HG02970 (cell line): ENCODE data around the gene TP73.

Experiments
- ATAC-seq: cut with Tn5 transposase; IDR thresholded peaks from one replicate; pipeline ENCODE4 v1.9.1; 2021; ENCODE audit warnings: mild to moderate bottlenecking, moderate library complexity, moderate number of reproducible peaks; ENCODE audit not compliant: unreplicated experiment, low FRiP score

TP73 gene

GRCh38 chr1:3703786-3704371 is 51.6 kb downstream of the TP73 start:
- no peak for ATAC-seq

DNA sequence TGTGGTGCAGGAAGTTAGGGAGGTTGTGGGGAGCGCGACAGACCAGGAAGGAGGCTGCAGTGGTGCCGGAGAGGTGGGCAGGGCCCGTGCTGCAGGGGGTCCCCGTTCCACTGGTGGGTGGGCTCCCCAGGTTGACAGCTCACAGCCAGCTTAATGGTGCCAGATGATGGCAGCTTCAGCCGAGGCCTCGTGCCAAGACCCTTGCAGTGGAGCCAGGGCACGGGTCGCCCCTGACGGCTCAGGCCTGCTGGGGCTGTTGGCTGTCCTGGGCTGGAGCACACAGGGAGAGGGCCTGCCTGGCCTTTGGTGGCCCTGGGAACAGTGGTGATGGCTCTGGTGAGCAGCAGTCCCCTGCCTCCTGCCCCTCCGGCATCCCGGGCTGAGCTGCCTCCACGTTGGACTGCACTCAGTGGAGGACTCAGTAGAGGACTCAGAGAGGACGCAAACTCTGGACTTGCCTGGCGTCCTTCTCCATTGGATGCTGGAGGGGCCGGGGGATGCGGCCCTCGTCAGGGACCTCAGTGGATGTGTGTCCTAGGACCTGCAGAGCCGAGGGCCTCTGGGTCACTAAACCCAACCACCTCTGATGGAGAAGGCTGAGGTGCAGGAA is 53.1 kb downstream of the TP73 start:
- no peak for ATAC-seq

DNA sequence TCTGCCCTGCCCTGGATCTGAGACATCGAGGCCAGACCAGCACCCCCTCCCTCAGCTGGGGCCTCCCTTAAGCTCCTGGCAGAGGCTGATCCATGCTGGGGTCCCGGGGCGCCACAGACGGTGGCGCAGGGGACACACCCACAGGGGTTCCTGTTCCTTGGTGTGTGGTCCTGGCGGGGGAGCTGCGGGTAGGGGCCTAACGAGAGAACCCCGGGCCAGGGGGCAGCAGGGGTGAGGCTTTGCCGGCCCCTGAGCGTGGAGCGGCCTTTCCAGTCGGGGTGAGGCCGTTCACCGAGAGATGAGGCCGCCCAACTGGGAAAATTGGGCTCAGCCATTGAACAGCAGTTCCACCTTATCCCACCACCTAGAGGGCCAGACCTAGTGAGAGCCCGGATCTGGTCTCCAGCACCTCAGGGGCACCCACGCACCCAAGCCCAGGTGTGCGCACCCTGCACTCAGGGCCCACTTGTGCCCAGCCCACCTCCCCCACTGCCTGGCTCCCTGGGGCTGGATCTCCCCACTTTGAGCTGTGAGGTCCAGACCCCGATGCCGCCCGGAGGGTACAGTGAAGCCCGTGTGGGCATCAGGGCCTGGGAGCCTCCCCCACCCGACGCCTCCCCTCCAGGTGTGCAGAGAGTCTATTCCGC is 54.5 kb downstream of the TP73 start:
- no peak for ATAC-seq

DNA sequence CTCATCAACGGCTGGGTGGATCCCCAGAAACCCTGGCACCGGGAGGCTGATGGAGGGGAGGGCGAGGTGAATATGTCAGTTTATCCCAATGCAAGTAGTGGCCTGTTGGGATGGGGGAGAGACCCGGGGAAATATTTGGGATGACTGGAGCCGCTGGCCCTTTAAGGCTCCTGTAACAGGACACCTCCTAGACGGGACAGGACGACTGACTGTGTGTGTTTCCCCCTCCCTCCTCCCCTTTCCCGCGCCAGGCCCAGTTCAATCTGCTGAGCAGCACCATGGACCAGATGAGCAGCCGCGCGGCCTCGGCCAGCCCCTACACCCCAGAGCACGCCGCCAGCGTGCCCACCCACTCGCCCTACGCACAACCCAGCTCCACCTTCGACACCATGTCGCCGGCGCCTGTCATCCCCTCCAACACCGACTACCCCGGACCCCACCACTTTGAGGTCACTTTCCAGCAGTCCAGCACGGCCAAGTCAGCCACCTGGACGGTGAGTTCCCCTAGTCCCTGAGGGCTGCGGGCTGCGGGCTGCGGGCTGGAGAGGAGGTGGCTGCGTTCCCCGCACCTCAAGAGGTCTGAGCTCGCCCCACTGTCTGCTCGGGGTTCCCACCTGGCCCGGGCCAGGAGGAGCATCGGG is 55.1 kb downstream of the TP73 start:
- no peak for ATAC-seq

GRCh38 chr1:3707939-3708328 is 55.6 kb downstream of the TP73 start:
- no peak for ATAC-seq

- no peak for ATAC-seq
These were observed 56.5 kb downstream of the TP73 start for GRCh38 chr1:3708791-3709190.

GRCh38 chr1:3710251-3710650 is 57.9 kb downstream of the TP73 start:
- ATAC-seq, result no peak

- no peak for ATAC-seq
These were observed 59.1 kb downstream of the TP73 start for GRCh38 chr1:3711381-3711779.

DNA sequence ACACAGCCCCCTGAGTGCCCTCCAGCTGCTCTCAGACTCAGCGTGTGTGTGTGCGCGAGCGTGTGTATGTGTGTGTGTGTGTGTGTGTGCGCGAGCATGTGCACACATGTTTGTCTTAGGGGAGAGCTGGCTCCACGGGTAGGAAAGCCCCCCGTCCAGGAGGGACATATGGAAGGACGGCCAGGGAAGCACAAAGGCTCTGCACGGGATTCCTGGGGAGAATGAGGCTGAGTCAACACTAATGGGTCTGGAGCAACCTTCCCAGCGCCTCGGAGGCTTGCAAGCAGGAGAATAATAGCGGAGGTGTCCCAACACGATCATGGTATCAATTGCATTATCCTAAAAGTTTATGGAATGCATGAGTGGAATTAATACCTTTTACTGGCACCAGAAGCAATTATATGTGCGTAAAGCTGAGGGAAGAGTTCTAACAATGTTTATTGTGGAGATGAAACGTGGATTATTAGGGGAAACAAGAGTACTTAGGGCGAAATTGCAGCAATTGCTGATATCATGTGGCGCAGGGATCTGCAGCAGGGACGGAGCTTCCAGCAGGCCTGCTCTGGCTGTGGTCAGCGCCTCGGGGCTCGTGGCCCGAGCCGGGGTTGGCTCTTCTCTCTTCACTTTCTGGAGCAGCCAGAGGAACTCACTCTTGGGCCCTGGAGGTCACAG is 59.6 kb downstream of the TP73 start:
- no peak for ATAC-seq

DNA sequence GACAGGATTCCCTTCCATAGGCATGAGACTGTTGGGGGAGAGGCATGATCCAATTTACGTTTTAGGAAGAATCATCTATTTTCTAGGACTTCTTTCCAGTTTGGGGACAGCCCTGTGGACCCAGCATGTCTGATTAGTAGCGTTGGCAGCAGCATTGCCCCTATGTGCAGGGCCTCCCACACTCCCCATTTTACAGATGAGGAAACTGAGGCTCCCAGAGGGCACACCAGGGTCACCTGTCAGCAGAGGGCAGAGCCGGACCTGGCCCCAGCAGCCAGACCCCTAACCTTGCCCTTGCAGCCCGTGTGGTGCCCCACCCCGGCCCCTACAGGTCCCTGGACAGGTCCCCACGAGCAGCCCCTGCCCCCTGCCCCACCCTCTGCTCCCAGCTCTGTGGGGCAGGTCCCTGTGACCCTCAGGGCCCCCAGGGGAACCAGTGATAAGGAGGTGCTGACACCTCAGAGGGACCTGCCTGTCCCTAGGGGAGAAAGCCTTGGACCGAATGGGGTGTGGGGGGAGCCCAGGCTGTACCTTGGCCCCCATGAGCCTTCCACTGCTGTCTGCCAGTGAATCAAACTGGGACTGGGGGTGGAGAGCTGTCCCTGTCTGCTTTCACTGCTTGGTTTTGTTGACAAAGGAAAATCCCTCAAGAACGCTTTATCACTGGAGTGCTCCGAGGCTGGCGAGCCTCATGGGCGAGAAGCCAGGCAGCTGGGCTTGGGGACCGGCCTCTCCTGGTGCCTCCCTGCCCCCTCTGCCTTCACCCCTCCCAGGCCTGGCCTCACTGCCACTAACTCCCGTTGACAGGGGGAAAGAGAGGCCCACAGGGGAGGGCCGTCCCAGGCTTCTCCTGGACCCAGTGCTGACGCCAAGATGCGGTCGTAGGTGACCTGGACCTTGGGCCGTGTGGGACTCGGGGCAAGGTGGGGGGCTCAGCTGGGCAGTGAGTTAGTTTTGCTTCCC is 60.5 kb downstream of the TP73 start:
- no peak for ATAC-seq

DNA sequence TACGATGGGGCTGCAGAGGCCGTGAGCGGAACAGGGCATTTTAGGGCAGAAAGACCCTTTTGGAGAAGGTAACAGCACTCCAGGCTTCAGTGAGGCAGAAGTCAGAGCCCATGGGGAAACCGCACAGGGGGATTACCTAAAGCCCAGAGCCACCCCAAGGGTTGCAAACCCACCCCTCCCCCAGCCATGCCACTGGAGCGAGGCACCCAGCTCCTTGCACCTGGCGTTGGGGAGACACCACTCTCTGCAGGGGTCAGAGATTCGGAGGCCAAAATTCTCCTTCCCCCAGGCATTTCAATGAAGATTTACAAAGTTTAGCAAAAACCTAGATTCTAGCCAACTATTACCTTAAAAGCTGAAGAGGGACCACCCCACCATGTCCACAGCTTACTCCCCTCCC is 61.5 kb downstream of the TP73 start:
- no peak for ATAC-seq

DNA sequence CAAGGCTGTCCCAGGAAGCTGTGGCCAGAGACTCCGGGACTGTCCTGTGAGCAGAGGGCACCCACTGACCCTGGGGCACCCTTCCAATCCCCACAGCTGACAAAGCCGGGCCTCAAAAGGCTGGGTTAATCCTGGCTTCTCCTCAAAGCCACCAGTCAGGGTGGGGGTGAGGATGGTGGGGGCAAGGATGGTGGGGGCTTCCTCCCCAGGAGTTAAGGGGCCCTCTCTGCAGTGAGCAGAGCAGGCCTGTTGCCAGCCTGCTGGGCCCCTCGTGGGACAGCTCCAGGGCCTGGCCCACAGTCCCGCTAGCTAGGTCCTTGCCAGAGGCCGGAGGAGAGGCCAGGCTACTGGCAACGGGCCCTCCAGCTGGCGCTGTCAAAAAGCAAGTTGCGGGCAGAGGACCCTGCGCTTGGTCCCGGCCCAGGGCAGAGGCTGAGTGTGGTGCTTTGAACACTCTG is 62.0 kb downstream of the TP73 start:
- ATAC-seq, result no peak

DNA sequence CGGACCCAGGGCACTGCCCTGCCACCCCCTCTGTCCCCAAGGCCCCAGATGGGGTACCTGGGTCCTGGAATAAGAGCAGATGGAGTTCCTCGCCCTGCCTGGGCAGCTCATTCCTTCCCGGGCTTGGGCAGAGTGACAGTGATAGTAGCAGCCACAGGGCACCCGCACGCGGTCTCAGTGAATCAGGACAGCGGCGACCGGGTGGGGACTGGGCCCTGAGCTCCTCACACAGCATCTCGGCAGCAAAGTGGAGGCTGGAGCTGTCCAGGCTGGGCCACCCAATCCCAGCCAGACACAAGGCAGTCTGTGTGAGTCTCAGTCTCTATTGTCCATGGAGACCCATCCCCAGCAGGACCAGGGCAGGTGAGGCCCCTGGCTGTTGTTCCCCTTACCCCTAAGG is 62.5 kb downstream of the TP73 start:
- no peak for ATAC-seq

DNA sequence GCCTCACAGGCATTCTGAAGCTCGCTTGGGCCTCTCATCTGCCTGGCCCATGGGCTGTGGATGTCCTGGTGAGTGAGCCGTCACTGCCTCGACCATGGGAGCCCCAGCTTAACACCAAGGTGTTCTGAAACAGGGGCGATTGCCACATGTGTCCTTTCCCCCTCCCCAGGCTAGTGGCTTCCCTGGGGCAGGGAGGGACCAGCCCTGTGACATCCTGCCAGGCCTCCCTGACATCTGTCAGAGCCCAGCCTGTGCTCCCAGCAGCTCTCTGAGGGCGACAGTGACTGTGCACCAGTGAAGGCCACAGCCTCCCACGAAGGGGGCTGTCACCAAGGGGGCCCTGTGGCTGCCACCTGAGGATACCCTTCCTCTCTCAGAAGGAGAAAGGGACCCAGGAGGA is 64.0 kb downstream of the TP73 start:
- ATAC-seq, result no peak

DNA sequence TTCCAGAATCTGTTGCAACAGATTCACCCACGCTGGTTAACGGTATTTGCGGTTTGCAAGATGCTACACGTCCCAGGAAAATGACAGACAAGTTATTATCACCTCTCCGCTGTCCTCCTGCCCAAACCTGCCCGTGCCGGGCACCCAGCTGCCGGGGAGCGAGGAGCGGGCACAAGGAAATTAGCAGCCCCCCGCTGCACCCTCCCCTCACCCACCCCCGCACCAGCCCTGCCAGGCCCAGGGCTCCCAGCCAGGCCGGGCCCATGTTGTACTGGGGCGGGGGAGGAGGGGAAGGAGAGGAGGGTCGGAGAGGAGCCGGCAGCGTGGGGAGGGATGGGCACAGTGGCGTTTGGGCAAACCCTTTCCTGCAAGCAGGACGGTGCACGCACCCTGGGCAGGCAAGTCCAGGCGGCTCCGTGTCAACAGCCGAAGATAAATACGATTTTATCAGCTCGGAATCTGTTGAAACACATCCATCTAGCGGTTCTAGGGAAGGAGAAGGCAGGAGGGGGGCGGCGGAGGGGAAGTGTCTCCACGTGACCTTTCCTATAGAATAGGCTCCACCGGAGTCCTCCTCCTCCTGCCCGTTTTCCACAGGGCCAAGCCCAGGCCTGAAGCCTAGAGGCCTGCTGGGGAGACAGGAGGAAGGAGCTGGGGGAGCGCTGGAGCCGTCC is 64.9 kb downstream of the TP73 start:
- no peak for ATAC-seq

DNA sequence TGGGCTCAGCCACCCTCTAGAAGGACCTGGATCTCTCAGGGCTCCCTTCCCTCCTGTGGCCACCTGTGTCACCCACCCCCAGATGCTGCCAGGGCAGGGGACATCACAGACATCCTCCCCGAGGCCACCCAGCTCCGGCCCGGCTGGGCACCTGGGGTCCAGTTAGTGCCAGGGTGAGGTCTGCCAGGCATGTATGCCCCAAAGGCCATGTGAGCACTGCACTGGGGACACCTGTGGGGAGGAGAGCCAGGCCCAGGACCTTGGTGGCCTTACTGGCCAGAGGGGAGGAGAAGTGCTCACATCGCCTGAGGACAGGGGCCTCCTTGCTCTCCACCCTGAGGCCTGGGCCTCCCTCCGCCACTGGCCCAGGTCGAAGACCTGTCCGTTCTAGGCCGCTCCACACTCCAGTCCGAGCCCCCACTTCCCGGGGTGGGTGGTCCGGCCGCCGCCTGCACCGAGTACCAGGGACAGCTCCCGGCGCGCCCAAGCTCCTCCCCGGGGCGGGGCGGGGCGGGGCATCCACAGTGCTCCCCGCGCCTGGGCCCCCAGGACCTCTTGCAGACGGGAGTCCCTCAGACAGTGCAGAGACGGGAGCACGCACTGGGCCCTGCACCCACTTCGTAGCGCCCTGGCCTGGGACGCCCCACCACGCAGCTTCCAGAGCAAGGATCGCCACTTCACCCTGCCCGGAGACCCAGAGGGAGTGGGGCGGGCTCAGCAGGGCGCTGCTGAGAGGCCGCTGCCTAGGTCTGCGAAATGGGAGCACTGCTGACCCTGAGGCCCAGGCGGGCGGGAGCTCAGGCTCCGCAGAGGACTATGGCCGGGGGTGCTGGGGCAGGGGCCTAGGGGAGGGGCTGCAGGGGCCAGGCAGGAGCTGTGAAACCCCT is 65.6 kb downstream of the TP73 start:
- ATAC-seq, result no peak

DNA sequence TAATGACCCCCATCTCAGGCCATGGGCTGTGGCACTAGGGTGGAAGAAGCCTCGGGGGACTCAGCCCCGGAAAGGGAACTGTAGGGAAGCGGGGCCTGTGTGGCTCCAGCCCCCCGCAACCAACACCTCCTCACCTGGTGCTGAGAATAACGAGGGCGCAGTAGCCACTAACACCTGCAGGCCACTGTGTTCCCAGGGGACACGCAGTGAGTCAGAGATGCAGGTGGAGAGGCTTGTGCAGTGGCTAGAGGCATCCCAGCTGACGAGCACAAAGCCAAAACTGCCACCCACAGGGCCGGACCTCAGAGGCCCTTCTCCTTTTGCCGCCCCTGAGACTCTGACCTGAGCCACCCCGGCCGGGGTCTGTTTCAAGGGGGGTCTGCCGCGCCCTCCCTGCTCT is 66.4 kb downstream of the TP73 start:
- ATAC-seq, result no peak

DNA sequence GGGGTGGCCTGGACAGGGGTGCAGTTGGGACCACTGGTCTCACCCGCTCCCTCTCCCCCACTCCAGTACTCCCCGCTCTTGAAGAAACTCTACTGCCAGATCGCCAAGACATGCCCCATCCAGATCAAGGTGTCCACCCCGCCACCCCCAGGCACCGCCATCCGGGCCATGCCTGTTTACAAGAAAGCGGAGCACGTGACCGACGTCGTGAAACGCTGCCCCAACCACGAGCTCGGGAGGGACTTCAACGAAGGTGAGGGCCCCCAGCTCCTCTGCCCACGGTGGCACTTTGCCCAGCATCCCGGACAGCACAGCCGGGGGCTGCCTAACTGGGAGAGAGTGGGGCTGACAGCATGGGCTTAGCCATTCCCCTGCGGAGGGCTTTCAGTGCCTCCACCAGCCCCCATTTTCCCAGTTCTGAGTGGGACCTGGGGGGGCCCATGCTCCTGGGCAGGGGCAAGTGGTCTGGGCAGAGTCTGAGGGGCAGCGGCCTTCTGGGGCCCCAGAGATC is 69.7 kb downstream of the TP73 start:
- no peak for ATAC-seq
